ENCODE data around the gene RAB30.

RAB30 gene

GRCh38 chr11:83035070-83035854 lies 36.4 kb downstream of the RAB30 start:
- in situ Hi-C loops (cut with HindIII; ENCODE audit: low pct_ligation_motif_present, low sequenced_read_pairs), result no loop called here
- DNase-seq, result peak; percentile 61

GRCh38 chr11:83034673-83035014 lies 37.1 kb downstream of the RAB30 start:
- no peak overlapping the region for H3K27ac ChIP-seq
- in situ Hi-C loops (cut with HindIII; ENCODE audit: low pct_ligation_motif_present, low sequenced_read_pairs), result no loop called here
- no peaks in the 10 kb centered on the region for H3K36me3 ChIP-seq (replicated peaks)
- no peak overlapping the region for H3K4me3 ChIP-seq (ENCODE audit: low read depth, low read length)
- DNase-seq, result no peak
- H3K27me3 ChIP-seq (replicated peaks), result no peaks in the 10 kb centered on the region
- TF ChIP-seq, protein P1, sequence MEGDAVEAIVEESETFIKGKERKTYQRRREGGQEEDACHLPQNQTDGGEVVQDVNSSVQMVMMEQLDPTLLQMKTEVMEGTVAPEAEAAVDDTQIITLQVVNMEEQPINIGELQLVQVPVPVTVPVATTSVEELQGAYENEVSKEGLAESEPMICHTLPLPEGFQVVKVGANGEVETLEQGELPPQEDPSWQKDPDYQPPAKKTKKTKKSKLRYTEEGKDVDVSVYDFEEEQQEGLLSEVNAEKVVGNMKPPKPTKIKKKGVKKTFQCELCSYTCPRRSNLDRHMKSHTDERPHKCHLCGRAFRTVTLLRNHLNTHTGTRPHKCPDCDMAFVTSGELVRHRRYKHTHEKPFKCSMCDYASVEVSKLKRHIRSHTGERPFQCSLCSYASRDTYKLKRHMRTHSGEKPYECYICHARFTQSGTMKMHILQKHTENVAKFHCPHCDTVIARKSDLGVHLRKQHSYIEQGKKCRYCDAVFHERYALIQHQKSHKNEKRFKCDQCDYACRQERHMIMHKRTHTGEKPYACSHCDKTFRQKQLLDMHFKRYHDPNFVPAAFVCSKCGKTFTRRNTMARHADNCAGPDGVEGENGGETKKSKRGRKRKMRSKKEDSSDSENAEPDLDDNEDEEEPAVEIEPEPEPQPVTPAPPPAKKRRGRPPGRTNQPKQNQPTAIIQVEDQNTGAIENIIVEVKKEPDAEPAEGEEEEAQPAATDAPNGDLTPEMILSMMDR (IDR thresholded peaks at IDR 0.05; ENCODE audit: low read depth, low read length, missing control alignments), result no peak

More at GRCh38 chr11:83035070-83035854, 36.4 kb downstream of the RAB30 start:
- TF ChIP-seq, protein P1 (IDR thresholded peaks at IDR 0.05; ENCODE audit: low read depth, low read length, missing control alignments), result no peak
- Histone ChIP-seq H3K27ac (no peak overlapping the region), H3K36me3 (replicated peaks) (no peaks in the 10 kb centered on the region), H3K4me3 (ENCODE audit: low read depth, low read length) (no peak overlapping the region), H3K27me3 (replicated peaks) (no peaks in the 10 kb centered on the region)

- DNase-seq, result no peak
Measured at GRCh38 chr11:83033972-83034672, 37.6 kb downstream of the RAB30 start.

DNA sequence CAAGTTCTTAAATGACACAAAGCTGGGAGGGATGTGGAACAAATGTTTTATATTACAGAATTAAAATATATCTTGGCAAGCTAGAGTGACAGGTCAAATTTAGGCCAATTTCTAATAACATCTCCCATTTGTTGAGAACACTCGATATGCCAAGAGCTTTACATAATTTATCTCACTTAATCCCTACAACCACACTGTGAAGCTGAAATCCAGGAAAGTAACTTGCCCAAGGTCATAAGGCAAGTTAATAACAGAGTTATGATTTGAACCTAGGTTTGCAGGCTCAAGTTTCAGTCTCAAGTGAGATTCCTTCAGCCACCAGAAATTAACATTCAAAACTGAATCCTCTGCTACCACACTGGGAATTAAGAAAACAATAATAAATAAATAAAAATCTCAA lies 38.3 kb downstream of the RAB30 start:
- TF ChIP-seq, protein P1 (IDR thresholded peaks at IDR 0.05; ENCODE audit: low read depth, low read length, missing control alignments), result no peak
- no peaks in the 10 kb centered on the region for H3K36me3 ChIP-seq (replicated peaks)
- H3K27ac ChIP-seq, result peak overlapping the region; percentile 30
- no peak for DNase-seq
- in situ Hi-C loops (cut with HindIII; ENCODE audit: low pct_ligation_motif_present, low sequenced_read_pairs), result no loop called here
- no peak overlapping the region for H3K4me3 ChIP-seq (ENCODE audit: low read depth, low read length)
- H3K27me3 ChIP-seq (replicated peaks), result no peaks in the 10 kb centered on the region

More at GRCh38 chr11:83033972-83034672, 37.6 kb downstream of the RAB30 start:
- TF ChIP-seq, protein P1 (IDR thresholded peaks at IDR 0.05; ENCODE audit: low read depth, low read length, missing control alignments), result no peak
- no peaks in the 10 kb centered on the region for H3K27me3 ChIP-seq (replicated peaks)
- H3K4me3 ChIP-seq (ENCODE audit: low read depth, low read length), result no peak overlapping the region
- in situ Hi-C loops (cut with HindIII; ENCODE audit: low pct_ligation_motif_present, low sequenced_read_pairs), result no loop called here
- H3K27ac ChIP-seq, result peak overlapping the region; percentile 44
- no peaks in the 10 kb centered on the region for H3K36me3 ChIP-seq (replicated peaks)

GRCh38 chr11:83031127-83031526 lies 40.6 kb downstream of the RAB30 start:
- no peaks in the 10 kb centered on the region for H3K27me3 ChIP-seq (replicated peaks)
- in situ Hi-C loops (cut with HindIII; ENCODE audit: low pct_ligation_motif_present, low sequenced_read_pairs), result no loop called here
- TF ChIP-seq, protein P1 (IDR thresholded peaks at IDR 0.05; ENCODE audit: low read depth, low read length, missing control alignments), result no peak

More at GRCh38 chr11:83031127-83031526, 40.6 kb downstream of the RAB30 start:
- Histone ChIP-seq H3K36me3 (replicated peaks) (no peaks in the 10 kb centered on the region), H3K27ac (no peak overlapping the region), H3K4me3 (ENCODE audit: low read depth, low read length) (no peak overlapping the region)
- DNase-seq, result no peak
